Measurements from ENCODE around the gene FITM1.
"Not testable (repeated sequence)": the region's sequence is repeated elsewhere in the genome, so short reads cannot be mapped to it uniquely, and the experiment has no call there.

Gene FITM1

GRCh38 chr14:24100197-24100981 is 30.1 kb upstream of the FITM1 start:
- H3K36me3 ChIP-seq (ENCODE audit: insufficient read depth, low read length), result peaks cover 9% of the 10 kb centered on the region

DNA sequence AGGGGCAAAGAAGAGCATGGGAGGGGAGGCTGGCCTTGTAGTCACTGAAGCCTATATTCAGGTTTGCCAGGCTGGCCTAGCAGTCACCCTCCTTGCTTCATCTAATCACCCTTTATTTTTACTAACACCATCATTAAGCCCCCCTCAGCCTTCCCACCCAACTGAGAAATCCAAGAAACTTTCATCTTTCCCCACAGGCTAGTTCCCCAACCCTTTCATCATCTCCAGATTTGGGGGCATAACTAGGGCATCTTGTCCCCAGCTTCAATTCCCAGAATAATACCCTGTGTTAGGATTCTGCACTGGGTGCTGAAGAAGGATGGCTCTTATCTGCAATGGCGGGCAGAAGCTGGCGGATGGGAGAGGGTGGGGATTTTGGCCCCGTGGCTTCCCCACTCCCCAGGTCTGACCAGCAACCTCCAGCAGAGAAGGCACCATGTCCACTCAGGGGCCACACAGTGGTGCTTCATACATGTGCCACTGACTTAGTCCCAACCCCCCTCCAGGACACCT is 29.4 kb upstream of the FITM1 start:
- H3K4me2 ChIP-seq (ENCODE audit: low read length), result no peak overlapping the region
- H3K9me3 ChIP-seq (replicated peaks; ENCODE audit: low read length), result no peaks in the 10 kb centered on the region
- no peak overlapping the region for H3K4me3 ChIP-seq (ENCODE audit: low read length)
- no peaks in the 10 kb centered on the region for H3K27me3 ChIP-seq (ENCODE audit: control insufficient read depth, insufficient read depth, low read length)
- peaks cover 9% of the 10 kb centered on the region for H3K36me3 ChIP-seq (ENCODE audit: insufficient read depth, low read length)
- H3K4me1 ChIP-seq (ENCODE audit: control insufficient read depth, insufficient read depth, low read length), result no peaks in the 10 kb centered on the region
- H3K9ac ChIP-seq (ENCODE audit: low read depth, low read length), result no peak overlapping the region

More at GRCh38 chr14:24100197-24100981, 30.1 kb upstream of the FITM1 start:
- Histone ChIP-seq H3K9me3 (replicated peaks; ENCODE audit: low read length) (no peaks in the 10 kb centered on the region), H3K4me1 (ENCODE audit: control insufficient read depth, insufficient read depth, low read length) (peaks cover 5% of the 10 kb centered on the region), H3K9ac (ENCODE audit: low read depth, low read length) (no peak overlapping the region), H3K27me3 (ENCODE audit: control insufficient read depth, insufficient read depth, low read length) (no peaks in the 10 kb centered on the region), H3K4me3 (ENCODE audit: low read length) (no peak overlapping the region), H3K4me2 (ENCODE audit: low read length) (no peak overlapping the region)

GRCh38 chr14:24102357-24103048 is 28.0 kb upstream of the FITM1 start:
- H3K4me2 ChIP-seq (ENCODE audit: low read length), result no peak overlapping the region
- peaks cover 9% of the 10 kb centered on the region for H3K36me3 ChIP-seq (ENCODE audit: insufficient read depth, low read length)
- peaks cover 4% of the 10 kb centered on the region for H3K4me1 ChIP-seq (ENCODE audit: control insufficient read depth, insufficient read depth, low read length)
- H3K27me3 ChIP-seq (ENCODE audit: control insufficient read depth, insufficient read depth, low read length), result no peaks in the 10 kb centered on the region
- no peak overlapping the region for H3K9ac ChIP-seq (ENCODE audit: low read depth, low read length)
- H3K9me3 ChIP-seq (replicated peaks; ENCODE audit: low read length), result no peaks in the 10 kb centered on the region
- H3K4me3 ChIP-seq (ENCODE audit: low read length), result no peak overlapping the region

GRCh38 chr14:24103451-24103850 is 27.0 kb upstream of the FITM1 start:
- no peak overlapping the region for H3K4me2 ChIP-seq (ENCODE audit: low read length)
- no peaks in the 10 kb centered on the region for H3K9me3 ChIP-seq (replicated peaks; ENCODE audit: low read length)
- H3K4me3 ChIP-seq (ENCODE audit: low read length), result no peak overlapping the region
- H3K36me3 ChIP-seq (ENCODE audit: insufficient read depth, low read length), result peaks cover 9% of the 10 kb centered on the region
- H3K4me1 ChIP-seq (ENCODE audit: control insufficient read depth, insufficient read depth, low read length), result peaks cover 4% of the 10 kb centered on the region
- H3K9ac ChIP-seq (ENCODE audit: low read depth, low read length), result no peak overlapping the region
- no peaks in the 10 kb centered on the region for H3K27me3 ChIP-seq (ENCODE audit: control insufficient read depth, insufficient read depth, low read length)

- H3K9ac ChIP-seq (ENCODE audit: low read depth, low read length); H3K4me3 ChIP-seq (ENCODE audit: low read length); H3K36me3 ChIP-seq (ENCODE audit: insufficient read depth, low read length); H3K9me3 ChIP-seq (replicated peaks; ENCODE audit: low read length); H3K4me2 ChIP-seq (ENCODE audit: low read length); H3K4me1 ChIP-seq (ENCODE audit: control insufficient read depth, insufficient read depth, low read length); H3K27me3 ChIP-seq (ENCODE audit: control insufficient read depth, insufficient read depth, low read length): not testable (repeated sequence)
Observed at GRCh38 chr14:24105609-24106239, 24.7 kb upstream of the FITM1 start.

GRCh38 chr14:24106672-24107271 is 23.7 kb upstream of the FITM1 start:
- Histone ChIP-seq H3K4me2 (ENCODE audit: low read length) (no peak overlapping the region), H3K4me1 (ENCODE audit: control insufficient read depth, insufficient read depth, low read length) (peaks cover 6% of the 10 kb centered on the region), H3K9ac (ENCODE audit: low read depth, low read length) (no peak overlapping the region)

GRCh38 chr14:24108336-24108874 is 22.1 kb upstream of the FITM1 start:
- no peaks in the 10 kb centered on the region for H3K9me3 ChIP-seq (replicated peaks; ENCODE audit: low read length)
- H3K4me1 ChIP-seq (ENCODE audit: control insufficient read depth, insufficient read depth, low read length), result peaks cover 8% of the 10 kb centered on the region
- H3K36me3 ChIP-seq (ENCODE audit: insufficient read depth, low read length), result no peaks in the 10 kb centered on the region
- H3K4me3 ChIP-seq (ENCODE audit: low read length), result no peak overlapping the region
- no peaks in the 10 kb centered on the region for H3K27me3 ChIP-seq (ENCODE audit: control insufficient read depth, insufficient read depth, low read length)
- no peak overlapping the region for H3K9ac ChIP-seq (ENCODE audit: low read depth, low read length)
- H3K4me2 ChIP-seq (ENCODE audit: low read length), result no peak overlapping the region

More at GRCh38 chr14:24106672-24107271, 23.7 kb upstream of the FITM1 start:
- no peaks in the 10 kb centered on the region for H3K9me3 ChIP-seq (replicated peaks; ENCODE audit: low read length)
- H3K4me3 ChIP-seq (ENCODE audit: low read length), result no peak overlapping the region
- H3K27me3 ChIP-seq (ENCODE audit: control insufficient read depth, insufficient read depth, low read length), result no peaks in the 10 kb centered on the region
- no peaks in the 10 kb centered on the region for H3K36me3 ChIP-seq (ENCODE audit: insufficient read depth, low read length)

DNA sequence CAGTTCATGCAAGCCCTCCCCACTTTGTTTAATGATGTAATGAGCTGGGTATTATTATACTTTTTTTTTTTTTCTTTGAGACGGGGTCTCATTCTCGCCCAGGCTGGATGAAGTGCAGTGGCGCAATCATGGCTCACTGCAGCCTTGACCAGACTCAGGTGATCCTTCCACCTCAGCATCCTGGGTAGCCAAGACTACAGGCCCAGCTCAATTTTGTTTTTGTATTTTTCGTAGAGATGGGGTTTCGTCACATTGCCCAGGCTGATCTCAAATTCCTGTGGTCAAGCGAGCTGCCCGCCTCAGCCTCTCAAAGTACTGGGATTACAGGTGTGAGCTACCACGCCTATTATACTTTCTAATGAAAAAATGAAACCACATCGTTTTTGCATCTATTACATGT is 20.4 kb upstream of the FITM1 start:
- no peak overlapping the region for H3K4me3 ChIP-seq (ENCODE audit: low read length)
- H3K4me2 ChIP-seq (ENCODE audit: low read length), result no peak overlapping the region
- H3K27me3 ChIP-seq (ENCODE audit: control insufficient read depth, insufficient read depth, low read length), result no peaks in the 10 kb centered on the region
- H3K9ac ChIP-seq (ENCODE audit: low read depth, low read length), result no peak overlapping the region
- H3K4me1 ChIP-seq (ENCODE audit: control insufficient read depth, insufficient read depth, low read length), result peaks cover 11% of the 10 kb centered on the region
- no peaks in the 10 kb centered on the region for H3K9me3 ChIP-seq (replicated peaks; ENCODE audit: low read length)
- no peaks in the 10 kb centered on the region for H3K36me3 ChIP-seq (ENCODE audit: insufficient read depth, low read length)

DNA sequence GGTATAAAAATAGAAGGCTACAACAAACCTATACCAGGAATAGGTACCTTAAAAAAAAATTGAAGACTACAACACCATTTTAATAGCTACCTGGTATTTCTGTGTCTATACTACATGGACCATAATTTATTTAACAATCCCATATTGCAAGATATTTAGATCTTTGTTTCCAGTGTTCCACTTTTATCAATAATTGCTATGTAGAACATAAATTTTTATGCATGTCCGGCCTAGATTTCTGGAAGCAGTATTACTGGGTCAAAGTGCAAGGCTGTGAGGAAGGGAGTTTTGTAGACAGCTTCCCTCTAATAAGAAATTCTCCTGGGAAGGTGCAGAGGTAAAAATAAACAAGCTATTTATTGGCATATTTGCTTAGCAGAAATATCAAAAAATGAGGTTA is 19.9 kb upstream of the FITM1 start:
- no peak overlapping the region for H3K4me2 ChIP-seq (ENCODE audit: low read length)
- H3K27me3 ChIP-seq (ENCODE audit: control insufficient read depth, insufficient read depth, low read length), result no peaks in the 10 kb centered on the region
- H3K9me3 ChIP-seq (replicated peaks; ENCODE audit: low read length), result no peaks in the 10 kb centered on the region
- no peak overlapping the region for H3K4me3 ChIP-seq (ENCODE audit: low read length)
- H3K9ac ChIP-seq (ENCODE audit: low read depth, low read length), result no peak overlapping the region
- no peaks in the 10 kb centered on the region for H3K36me3 ChIP-seq (ENCODE audit: insufficient read depth, low read length)
- peaks cover 13% of the 10 kb centered on the region for H3K4me1 ChIP-seq (ENCODE audit: control insufficient read depth, insufficient read depth, low read length)

DNA sequence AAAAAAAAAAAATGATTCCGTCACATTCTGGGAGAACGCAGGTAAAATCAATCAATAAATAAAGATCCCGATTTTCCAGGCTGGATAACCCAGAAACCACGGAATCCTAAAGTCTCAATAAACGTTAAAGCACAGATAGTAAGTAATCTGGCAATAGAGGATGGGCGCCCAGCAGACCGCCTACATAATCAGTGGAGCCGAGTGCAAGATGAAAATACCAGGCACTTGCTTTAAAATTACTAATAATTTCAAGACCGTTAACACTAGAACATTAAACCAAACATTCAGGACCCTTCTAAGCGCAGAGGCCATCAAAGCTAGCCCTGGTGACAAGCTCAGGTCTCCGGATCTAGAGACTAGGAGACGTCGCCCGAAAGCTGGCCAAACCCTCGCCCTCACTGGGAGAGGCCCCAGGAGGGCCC is 17.1 kb upstream of the FITM1 start:
- Histone ChIP-seq H3K36me3 (ENCODE audit: insufficient read depth, low read length) (no peaks in the 10 kb centered on the region), H3K9me3 (replicated peaks; ENCODE audit: low read length) (no peaks in the 10 kb centered on the region), H3K9ac (ENCODE audit: low read depth, low read length) (peak overlapping the region; percentile 91), H3K27me3 (ENCODE audit: control insufficient read depth, insufficient read depth, low read length) (no peaks in the 10 kb centered on the region), H3K4me3 (ENCODE audit: low read length) (peak overlapping the region; percentile 76), H3K4me2 (ENCODE audit: low read length) (peak overlapping the region; percentile 93), H3K4me1 (ENCODE audit: control insufficient read depth, insufficient read depth, low read length) (peaks cover 13% of the 10 kb centered on the region)

All from skeletal muscle satellite cell (primary cell).